Brain microvascular endothelial cell (primary cell): Measurements from ENCODE around the gene MEIKIN.

Source experiments
- DNase-seq: peaks from one replicate; pipeline ENCODE4 v3.0.0-alpha.2; 2020
- H3K27ac ChIP-seq: fragments of 250-450 bp; sonication (Bioruptor Pico); 2 replicates; pipeline ENCODE4 v1.5.1; 2020; ENCODE audit warnings: mild to moderate bottlenecking, moderate library complexity
- H3K27me3 ChIP-seq: fragments of 250-450 bp; sonication (Bioruptor Pico); replicated peaks from 2 replicates; pipeline ENCODE4 v1.5.1; 2020; ENCODE audit warnings: mild to moderate bottlenecking
- H3K36me3 ChIP-seq: fragments of 250-450 bp; sonication (Bioruptor Pico); replicated peaks from 2 replicates; pipeline ENCODE4 v1.5.1; 2020; ENCODE audit warnings: mild to moderate bottlenecking
- H3K4me3 ChIP-seq: 2 replicates; pipeline ENCODE4 v1.5.1; 2011; ENCODE audit warnings: low read depth, mild to moderate bottlenecking, control low read depth, low read length, moderate library complexity
- CTCF ChIP-seq: IDR thresholded peaks from 2 replicates; pipeline ENCODE4 v1.5.1; 2011; ENCODE audit warnings: low read depth, mild to moderate bottlenecking, moderate library complexity, low read length, control low read depth, inconsistent platforms; ENCODE audit errors: missing control alignments
- in situ Hi-C: cut with HindIII; loops from 2 replicates; pipeline ENCODE4 v1.10.0; 2017; ENCODE audit warnings: low sequenced_read_pairs, low pct_ligation_motif_present

MEIKIN gene

DNA sequence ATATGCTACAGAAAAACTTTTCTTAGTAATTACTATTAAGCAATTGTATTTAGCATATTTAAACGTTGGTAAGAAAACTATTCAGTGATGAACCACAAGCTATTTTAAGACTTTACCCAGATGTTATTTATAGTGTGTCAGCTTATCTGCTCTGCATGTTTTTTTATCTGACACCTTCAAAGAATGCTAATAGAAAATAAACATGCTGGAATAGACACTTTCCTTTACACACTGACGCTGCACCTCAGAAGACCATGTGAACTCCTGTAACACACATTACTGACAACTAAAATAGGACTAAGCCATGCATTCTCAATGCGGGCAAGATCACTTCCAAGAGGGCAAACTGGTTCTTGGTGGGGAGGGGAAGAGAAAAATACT, 187.0 kb downstream of the MEIKIN start:
- in situ Hi-C loops = no loop called here
- H3K27me3 ChIP-seq = no peaks in the 10 kb centered on the region
- no peak for TF ChIP-seq CTCF
- no peak overlapping the region for H3K4me3 ChIP-seq
- no peak overlapping the region for H3K27ac ChIP-seq
- no peaks in the 10 kb centered on the region for H3K36me3 ChIP-seq
- DNase-seq = no peak

DNA sequence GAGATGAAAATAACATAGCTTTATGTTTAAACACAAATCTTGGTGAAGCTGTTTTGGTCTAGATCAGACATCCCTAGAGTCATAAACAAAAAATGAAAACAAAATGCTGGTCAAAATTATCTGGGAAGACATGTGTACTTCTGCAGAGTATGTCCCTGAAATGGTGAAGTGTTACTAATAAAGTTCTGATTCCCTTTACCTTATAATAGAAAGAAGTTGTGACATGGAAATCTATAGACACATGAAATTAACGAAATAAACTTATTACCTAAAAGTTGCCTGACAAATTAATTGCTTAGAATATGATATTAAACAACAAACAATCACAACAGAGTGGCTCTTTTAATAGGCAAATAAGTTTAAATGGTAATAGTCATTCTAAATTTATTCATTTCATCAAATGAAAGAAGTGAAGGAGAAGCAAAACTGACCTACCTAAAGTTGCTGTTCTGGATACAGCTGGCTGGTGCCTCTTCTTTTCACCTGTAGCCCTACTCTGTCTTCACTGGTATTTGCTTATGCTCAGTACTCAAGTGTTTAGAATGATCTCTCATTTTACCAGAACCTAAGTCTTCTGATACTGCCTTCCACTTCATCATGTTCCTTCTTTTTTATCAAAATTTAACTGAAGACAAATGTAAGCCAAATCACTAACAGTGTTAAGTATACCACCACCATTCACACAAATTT, 187.5 kb downstream of the MEIKIN start:
- in situ Hi-C loops = no loop called here
- no peak for TF ChIP-seq CTCF
- Histone ChIP-seq H3K27ac (no peak overlapping the region), H3K4me3 (no peak overlapping the region), H3K27me3 (no peaks in the 10 kb centered on the region), H3K36me3 (no peaks in the 10 kb centered on the region)
- DNase-seq = no peak
